Stimulated activated CD8-positive, alpha-beta memory T cell treated with anti-CD3 and anti-CD28 coated beads, Interleukin-15, amount 100 ng/mL, for 48 hours (primary cell): ENCODE data around the gene KLF7.
A peak's percentile ranks its signal among the peaks of the same experiment; 100 is the strongest.

ENCODE experiments used
- DNase-seq, 2 donors: peaks; one replicate each; pipeline ENCODE4 v3.0.0-alpha.2; 2020; ENCODE audit warnings: low read depth in 2 of 2

KLF7 gene

DNA sequence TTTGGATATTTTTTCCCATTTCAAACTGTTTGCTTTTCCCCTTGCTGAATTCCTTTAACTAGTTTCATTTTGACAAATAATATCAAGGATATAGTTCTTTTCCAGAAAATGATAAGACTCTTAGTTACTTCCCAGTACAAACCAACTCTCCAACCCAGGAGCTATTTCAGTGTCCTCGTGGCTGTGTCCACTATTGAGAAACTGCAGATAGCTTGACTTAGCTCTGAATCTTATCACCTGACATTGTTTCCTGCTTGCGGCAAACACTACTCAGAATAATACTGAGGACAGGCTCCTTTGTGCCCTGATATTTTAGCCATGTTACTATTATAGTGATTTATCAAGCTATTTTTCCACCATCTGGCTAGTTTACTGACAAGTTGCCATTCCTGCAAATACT lies 74.6 kb downstream of the KLF7 start:
- no peak for DNase-seq

DNA sequence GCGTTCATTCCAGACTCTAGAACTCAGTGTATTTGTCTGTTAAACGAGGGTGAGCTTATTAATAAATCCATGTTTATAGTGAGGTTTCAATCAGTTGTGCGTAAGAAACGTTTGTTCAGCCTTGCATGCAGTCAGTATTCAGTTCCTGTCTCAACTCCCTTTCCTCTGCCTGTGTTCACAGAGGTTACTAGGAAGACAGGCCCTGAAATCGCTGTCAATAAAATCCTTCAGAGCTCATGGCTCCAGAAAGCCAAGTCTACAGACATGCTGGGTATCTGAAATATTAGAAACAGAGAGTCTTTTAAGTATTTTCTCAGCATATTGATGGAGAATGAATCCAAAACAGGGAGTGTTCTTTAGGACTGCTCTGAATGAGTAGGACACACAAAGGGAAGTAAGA lies 75.4 kb downstream of the KLF7 start:
- DNase-seq, result no peak

DNA sequence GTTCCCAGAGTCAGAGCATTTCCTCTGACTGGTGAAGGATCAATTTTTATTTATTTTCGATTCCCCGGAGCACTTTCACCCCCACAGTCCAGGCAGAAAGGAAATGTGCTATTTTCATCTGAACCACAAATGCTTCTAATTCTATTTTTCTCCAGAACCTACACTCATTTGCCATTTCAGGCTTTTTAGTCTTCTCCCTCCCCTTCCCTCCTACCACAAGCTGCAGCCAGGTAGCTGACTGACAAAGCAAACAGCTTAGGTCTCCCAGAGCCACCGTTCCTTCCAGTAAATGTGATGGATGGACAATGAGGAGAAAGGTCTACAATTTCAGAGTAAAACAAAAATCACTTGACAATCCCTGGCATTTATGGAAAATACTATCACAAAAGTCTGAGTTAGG lies 76.9 kb downstream of the KLF7 start:
- DNase-seq, result no peak

DNA sequence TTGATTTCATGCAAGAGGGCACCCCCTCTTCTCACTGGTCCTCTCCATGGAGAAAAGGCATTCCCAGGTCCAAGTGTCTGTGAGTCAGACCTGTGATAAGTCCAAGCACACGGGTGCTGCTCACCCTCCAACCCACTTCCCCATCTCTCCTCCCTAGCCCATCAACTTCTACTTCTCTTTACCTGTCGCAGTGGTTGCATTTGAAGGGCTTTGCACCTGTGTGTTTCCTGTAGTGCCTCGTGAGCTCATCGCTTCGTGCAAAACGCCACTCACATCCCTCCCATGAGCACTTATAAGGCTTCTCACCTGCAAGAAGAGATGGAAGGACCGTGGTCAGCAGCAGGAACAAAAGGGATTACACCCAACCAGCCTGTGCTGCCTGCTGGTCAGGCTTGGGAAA lies 77.5 kb downstream of the KLF7 start:
- DNase-seq, result no peak

DNA sequence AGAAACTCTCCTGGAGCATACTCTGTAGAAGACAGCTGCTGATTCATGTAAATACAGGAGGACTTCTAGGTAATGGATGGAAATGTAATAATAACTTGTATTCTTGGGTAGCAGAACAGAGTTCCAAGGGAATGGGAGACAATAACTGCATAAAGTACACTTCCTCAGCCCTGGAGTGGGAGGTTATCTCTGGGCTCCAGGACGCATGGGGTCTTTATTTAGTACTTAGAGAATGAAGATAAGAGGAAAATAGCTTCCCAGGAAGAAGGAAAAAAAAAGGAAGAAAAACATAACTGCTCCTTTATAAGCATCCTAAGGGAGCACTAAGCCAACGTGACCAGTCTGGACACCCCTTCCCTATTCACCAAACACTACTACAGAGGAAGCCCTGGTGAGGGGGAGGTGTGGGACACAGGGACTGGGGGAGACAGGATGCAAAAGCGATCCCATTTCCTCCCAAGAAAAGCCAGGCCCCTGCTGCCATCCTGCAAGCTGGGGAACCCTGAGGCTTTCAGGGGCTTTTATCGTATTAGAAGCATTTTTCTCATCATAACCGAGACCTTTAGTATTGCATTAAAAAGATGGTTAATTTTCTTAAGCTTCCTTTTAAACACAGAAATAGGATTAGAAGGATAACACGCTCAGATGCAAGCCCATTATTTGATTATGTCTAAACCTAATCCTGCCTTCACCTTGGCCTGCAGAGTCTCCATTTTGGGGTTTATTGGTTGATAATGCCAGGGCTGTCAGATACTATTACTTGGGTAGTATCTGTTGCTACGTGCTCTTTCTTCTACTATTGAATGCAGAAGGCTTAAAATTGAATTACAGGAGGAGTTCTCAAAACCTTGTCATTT lies 78.5 kb downstream of the KLF7 start:
- no peak for DNase-seq

DNA sequence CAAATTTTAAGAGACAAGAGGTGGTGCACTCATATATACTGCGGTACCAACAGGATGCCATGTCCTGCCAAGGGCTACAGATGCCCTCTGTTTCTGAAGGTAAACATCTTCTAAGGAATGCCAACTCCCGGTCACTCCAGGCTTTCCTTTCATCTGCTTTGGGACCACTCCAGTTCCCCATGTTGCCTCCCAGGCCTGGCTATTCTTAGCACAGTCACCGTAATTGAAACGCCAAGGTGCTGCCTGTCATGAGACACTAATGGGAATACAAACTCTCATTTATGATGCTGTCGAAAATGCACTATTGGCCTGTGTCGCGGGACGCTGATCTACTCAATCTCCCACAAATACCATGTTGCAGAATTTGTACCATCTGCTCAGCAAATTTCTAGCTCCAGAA lies 79.6 kb downstream of the KLF7 start:
- no peak for DNase-seq

DNA sequence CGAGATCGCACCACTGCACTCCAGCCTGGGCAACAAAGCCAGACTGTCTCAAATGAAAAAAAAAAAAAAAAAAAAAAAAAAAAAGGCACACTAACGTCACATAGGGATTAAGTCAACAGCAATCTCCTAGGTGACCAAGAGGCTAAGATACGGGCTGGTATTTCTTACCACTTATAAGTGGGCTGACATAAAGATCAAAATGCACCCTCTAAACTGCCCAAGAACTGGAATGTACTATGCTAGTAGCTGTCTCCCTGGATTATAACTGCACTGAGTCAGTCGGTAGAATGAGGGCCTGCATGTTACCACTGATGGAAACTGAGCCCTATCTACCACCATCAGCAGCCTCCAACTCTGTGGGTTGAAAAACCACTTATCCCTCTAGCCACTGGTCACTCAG lies 80.6 kb downstream of the KLF7 start:
- no peak for DNase-seq

DNA sequence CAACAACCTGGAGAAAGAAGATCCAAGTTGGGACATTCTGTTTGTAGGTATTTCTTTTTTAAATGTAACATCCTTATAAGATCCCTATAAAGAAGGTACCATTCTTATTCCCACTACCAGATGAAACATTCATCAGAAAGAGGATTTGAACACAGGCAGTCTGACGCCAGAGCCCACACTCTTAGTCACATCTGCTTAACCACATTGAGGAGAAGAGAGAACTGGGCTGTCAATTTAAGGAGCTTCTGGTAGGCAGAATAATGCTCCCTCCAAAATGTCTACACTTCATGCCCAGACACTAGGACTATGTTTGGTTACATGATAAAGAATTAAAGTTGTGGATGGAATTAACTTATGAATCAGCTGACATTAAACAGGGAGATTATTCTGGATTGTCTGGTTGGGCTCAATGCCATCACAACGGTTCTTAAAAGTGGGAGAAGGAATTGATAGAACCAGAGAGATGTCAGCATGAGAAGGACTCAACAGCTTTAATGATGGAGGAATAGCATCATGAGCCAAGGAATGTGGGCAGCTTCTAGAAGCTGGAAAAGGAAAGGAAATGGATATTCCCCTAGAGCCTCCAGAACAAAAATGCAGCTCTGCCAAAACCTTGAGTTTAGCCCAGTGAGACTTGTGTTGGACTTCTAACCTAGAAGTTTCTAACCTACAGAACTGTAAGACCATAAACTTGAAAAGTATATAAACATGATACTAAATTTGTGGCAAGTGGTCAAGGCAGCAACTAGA lies 82.2 kb downstream of the KLF7 start:
- DNase-seq, result no peak

DNA sequence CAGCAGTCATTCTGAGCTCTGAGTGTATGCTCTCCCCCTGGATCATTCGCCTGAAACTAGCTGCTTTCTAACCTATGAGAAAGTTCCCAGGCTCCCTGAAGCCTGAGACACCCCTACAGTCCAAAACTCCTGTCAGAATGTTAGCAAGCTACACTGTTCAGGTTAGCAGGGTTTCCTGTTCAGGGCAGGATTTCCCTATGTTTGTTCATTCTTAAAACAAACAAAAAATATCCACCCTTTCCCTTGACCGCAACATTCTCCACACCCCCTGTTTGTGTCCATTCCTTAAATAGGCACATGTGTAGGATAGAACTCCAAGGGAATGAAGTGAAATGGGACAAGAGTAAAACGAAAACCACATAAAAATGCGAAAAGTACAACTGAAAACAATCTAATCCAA lies 83.1 kb downstream of the KLF7 start:
- no peak for DNase-seq

DNA sequence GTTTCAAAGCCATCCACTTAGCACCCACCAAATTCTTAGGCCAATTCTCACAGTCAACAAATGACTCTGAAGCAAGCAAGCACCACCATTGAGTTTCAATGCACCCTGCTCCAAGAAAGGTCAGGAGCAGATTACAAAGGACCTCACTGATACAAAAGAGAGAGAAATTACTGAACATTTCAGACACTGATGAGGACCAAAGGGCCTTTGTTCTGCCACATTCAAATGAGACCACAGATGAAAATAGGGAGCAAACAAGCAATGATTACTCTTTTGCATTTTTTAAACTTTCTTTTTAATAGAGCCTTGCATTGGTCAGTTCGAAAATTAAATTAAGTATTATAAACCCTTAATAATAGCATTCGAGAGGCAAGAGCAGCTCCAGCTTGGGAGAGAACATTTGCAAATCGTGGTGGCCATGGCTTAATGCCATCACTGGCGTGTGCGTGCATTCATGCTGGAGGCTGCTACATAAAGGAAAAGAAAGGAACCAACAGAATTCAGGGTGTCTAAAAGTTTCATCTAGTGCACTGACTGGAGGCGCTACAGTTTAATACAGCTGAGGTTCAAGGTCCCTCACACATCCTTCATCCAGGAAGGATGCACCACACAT lies 87.5 kb downstream of the KLF7 start:
- no peak for DNase-seq

DNA sequence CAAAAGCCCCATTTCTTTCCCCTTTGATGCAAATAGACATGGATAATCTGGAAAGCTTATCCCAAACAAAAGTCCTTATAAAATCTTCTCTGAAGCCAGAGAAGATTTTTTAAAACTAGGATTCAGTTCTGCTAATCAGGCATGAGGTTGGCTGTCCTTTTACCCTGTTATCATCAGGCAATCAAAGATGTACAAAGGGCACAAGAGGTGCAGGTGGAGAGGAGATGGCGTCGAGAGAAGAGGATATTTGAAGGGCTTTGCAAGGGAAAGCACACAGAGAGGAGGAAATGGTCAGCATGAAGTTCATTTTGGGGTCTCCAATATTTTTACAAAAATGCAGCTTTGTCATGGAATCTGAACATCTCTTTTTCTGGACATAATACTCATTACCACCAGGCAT lies 88.5 kb downstream of the KLF7 start:
- DNase-seq, result no peak

DNA sequence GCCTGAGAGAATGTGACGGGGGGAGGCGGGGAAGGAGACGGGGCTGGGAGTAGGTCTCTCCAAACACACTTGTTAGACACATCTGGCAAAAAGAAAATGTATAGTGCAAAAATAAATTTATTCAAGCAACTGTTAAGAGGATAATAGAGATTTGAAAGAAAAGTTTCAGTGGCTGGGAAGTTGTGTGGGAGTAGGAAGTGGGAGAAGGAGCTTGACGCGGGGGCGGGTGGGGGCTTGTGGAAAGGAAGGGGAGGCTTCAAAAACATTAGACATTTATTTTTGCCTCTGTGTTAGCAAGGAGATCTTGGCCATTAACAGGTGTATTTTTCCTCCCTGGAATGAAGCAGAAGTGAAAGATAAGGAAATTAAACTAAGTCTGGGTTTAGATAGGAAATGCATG lies 90.3 kb downstream of the KLF7 start:
- no peak for DNase-seq

DNA sequence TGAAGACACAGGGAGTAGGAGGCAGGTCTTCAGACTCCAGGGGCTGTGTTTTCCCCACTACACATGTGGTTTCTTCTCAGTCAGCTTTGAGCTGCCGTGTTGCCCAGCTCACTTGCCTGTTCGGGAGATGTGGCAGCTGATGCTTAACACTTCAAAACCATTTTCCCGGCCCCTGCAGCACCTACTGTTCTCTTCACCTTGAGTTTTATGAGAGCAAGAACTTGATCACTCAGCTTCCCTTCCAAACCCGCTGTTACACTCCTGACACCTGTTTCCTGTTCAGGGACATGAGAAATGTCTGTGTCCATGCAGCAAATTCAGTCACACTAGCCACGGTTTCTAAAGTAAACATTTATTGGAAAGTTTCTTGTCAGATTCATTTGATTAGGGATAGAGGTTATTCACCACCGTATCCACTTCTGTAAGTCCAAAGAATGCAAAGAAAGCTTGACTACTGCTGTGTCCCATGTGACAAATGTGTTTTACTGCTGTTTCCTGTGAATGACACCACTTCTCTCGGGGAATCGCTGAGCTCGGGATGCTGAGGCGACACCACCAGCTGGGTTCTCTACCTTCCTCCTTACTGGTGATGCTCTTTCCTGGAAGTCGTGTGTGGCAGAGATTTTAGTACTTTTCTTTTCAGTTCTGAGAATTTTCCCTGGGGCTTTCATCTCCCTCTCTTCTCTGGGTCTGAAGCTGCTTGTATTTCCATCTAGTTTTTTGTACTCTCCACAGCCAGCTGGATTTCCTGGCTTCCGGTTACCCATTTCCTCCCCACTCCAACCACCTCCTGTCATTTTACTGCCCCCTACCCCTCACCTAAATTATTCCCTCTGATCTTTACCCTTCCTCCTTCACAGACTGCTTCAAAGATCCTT lies 91.7 kb downstream of the KLF7 start:
- DNase-seq, result peak; percentile 15 to 20

DNA sequence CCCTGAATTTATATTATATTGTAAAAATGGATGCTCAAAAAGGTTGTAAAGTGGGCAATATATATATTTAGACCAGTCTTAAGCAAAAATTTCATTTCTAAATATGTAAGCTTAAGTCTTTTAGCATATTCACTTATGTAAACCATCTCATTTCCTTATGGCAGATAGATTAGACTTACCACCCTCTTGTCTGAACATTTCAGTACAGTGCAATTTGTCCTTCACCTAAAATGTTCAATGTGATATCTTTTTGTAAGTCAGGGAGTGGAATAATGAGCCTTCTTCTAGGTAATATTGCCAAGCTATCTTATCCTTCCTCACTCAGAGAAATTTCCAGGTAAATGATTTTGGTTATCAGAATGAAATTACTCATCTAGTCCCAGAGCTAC lies 92.3 kb downstream of the KLF7 start:
- DNase-seq, result no peak

DNA sequence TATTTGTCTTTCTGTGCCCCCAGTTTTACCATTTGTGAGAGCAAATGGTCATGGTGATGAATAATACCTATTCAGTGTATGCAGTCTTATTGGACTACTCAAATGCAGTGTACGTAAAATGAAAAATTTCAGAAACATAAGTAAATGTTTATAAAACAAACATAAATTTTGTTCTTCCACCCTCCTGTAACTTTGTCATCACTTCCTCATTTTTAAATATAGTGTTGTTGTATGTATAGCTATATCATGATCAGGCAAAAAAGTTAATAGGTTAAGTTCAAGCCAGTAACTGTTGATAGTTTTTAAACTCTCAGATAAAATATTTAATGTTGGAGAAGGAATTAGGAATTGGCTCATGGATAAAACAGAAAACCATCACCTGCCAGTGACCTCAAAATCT lies 93.2 kb downstream of the KLF7 start:
- no peak for DNase-seq

DNA sequence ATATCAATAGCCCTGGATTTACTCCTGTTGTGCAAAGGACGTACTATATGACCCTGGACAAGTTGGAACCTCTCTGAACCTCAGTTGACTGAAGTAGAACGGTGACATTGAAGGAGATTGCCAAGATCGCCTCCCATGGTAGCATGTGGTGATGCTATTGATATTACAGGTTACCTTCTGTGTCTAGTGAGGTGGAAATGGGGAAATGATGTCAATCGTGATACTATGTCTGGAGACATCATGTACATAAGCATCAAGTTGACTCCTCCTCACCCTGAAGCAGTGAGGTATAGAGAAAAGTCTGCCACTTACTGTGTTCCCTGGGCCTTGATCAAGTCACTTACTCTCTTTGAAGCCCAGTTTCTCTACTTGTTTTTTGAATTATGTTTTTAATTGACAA lies 93.9 kb downstream of the KLF7 start:
- DNase-seq, result no peak

DNA sequence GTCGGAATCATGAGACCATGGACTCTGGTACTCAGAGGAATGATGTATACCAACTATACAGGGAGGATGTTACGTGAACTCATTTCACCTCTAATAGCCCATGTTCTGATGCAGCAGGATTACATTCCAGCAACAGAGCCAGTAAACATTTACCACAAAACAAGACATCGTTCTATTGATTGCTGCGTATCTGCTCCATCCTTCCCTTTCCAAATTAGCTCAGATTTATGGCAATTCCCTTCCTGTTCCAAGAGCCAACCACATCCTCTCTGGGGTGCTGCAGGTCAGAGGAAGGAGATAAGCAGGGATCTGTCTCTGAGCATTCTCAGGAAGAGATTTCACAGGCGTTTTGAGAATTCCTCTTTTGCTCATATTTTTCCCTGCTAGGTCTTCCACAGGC lies 98.3 kb downstream of the KLF7 start:
- DNase-seq, result no peak

DNA sequence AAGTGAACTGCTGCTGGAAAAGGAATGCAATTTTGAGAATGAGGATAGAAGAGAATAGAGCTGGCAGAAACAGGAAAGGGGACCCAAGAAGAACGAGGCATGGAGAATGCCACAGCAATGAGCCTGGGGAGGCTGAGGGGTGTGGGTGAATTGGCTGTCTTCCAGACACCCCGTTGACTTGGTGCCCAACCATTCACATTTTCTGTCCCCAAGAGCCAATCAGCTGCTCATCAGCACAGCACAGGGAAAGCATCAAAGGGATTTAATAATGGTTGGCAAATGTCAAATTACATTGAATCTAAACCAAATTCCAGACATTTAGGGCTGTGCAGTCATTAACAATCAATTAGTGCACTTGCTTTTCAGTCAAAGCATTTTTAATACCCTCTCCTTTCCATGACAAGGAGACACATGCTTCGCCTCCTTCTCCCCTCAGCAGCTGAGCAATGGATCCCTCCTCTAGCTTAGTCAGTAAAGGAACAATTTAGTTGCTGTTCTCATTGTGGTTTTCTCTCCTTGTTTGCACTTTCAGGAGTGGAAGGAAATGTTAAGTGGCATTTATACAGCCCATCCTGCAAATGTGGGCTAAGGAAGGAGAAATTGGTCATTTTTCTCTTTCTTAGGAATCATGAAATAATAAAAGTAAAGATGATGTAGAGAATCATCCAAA lies 98.8 kb downstream of the KLF7 start:
- DNase-seq, result no peak

DNA sequence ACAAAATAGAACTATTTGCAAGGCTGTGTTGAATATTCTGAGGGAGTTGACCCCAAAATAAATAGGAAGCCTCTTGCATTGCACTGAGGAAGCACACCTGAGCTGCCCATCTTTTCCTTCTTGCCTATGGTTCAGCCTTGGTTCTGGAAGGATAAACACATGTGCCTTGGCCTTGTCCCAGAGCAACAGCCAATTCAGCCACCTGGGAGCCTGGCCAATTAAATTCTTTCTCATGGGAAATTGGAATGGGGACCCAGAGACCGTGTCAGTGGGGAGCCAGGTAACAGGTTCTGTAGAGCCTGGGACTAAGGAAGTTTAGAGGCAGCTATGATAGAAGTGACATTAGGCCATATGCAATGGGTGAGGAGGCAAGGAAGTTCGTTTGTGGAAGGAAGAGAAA lies 99.6 kb downstream of the KLF7 start:
- DNase-seq, result no peak

DNA sequence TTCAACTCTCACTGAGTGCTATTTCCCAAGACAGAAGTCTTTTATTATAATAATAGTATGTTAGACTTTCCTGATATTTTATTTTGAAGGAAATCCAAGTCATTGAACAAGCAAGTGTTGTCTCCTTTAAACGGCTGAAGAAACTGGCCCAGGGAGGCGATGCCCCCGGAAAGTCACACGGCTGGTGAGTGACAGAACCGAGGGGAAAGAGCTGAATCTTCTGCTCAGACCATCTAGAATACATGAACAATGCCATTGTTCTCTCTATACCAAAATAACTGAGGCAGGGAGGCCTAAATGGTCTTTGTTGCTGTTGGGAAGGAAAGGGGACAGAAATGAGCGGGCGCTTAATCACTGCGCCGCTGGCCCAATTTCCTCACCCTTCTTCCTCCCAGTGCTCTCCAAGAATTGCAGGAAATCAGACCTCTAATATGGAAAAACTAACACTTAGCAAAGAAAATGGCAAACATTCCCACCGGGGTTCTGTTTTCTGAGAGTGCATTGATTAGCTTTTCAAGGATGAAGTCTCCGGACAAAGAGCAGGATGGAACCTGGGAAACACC lies 101.5 kb downstream of the KLF7 start:
- no peak for DNase-seq

DNA sequence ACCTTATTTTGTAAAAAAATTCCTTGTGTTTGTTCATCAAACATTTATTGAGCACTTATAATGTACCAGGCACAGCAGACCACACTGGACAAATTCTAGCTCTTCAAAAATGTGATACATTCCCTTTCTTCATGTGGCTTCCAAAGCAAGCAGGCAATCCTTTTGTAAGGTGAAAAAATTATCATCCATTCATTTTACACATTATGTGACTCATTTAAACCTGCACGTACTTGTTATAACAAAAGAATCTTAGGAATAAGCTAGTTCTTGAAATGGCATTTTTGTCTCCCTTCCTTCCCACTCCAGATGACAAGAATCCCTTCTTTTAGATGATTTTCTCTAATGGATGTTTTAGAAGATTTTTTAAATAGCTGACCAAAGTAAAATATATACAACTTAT lies 104.6 kb downstream of the KLF7 start:
- DNase-seq, result no peak
